Cardiac muscle cell (in vitro differentiated cells and primary cell): ENCODE measurements around the gene CRELD2. TPM values are rescaled to one million over a fixed set of nuclear protein-coding genes. Genes with fewer than 3 reads are reported as not detected.

Experiments used
- DNase-seq, 2 donors: peaks; one replicate each; pipeline versions ENCODE4 v3.0.0 to v3.0.0-alpha.2; 2010 to 2017; ENCODE audit warnings: low read depth in 1 of 2, low spot score in 1 of 2
- H3K27ac ChIP-seq: fragments of 200-600 bp; sonication (generic); 2 replicates; pipeline ENCODE4 v1.5.1; 2016
- H3K27me3 ChIP-seq: fragments of 200-600 bp; sonication (generic); 2 replicates; pipeline ENCODE4 v1.6.0; 2016; ENCODE audit warnings: control low read depth
- H3K36me3 ChIP-seq: fragments of 200-600 bp; sonication (generic); 2 replicates; pipeline ENCODE4 v1.5.1; 2016; ENCODE audit warnings: control low read depth
- H3K4me1 ChIP-seq: fragments of 200-600 bp; sonication (generic); 2 replicates; pipeline ENCODE4 v1.8.1; 2017; ENCODE audit warnings: low read depth, mild to moderate bottlenecking, mixed run types
- H3K4me3 ChIP-seq: fragments of 200-600 bp; sonication (generic); 2 replicates; pipeline ENCODE4 v1.5.1; 2016; ENCODE audit warnings: mild to moderate bottlenecking
- H3K9me3 ChIP-seq: fragments of 200-600 bp; sonication (generic); 2 replicates; pipeline ENCODE4 v1.5.1; 2017; ENCODE audit warnings: low read depth, mild to moderate bottlenecking, control low read depth
- CTCF ChIP-seq: IDR thresholded peaks from 2 replicates; pipeline ENCODE4 v1.5.1; 2012; ENCODE audit warnings: low read depth, mild to moderate bottlenecking, low read length
- polyA plus RNA-seq: library from polyadenylated mRNA; unstranded; fragments of >200 nt; fragmentation: Nextera tagmentation; extraction: Ambion mirVana; gene quantifications from 2 replicates; pipeline ENCODE4 v1.2.1, GENCODE V29; 2016
- total RNA-seq: library from RNA; depleted of rRNA; stranded (reverse); fragments of >200 nt; gene quantifications from 2 replicates; pipeline ENCODE4 v1.2.3, GENCODE V29; 2016

CRELD2 gene
- total and polyA plus RNA-seq, 2 experiments from 2014 or later = 36.0 to 112 TPM

- no peak overlapping the region for H3K4me3 ChIP-seq
- H3K27me3 ChIP-seq = no peaks in the 10 kb centered on the region
- H3K4me1 ChIP-seq = no peaks in the 10 kb centered on the region
- peak in 1 of 2 donors; percentile 61 for DNase-seq
- no peak overlapping the region for H3K27ac ChIP-seq
- no peaks in the 10 kb centered on the region for H3K9me3 ChIP-seq
- no peak for TF ChIP-seq CTCF
- H3K36me3 ChIP-seq = peaks cover 4% of the 10 kb centered on the region
These were observed 15.0 kb upstream of the CRELD2 start for GRCh38 chr22:49903322-49904039.

- Histone ChIP-seq H3K4me1 (no peaks in the 10 kb centered on the region), H3K9me3 (no peaks in the 10 kb centered on the region), H3K27me3 (no peaks in the 10 kb centered on the region), H3K27ac (no peak overlapping the region), H3K36me3 (peaks cover 4% of the 10 kb centered on the region), H3K4me3 (no peak overlapping the region)
- TF ChIP-seq CTCF = no peak
- DNase-seq = no peak
These were observed 14.4 kb upstream of the CRELD2 start for GRCh38 chr22:49904040-49904369.

- Histone ChIP-seq H3K36me3 (peaks cover 4% of the 10 kb centered on the region), H3K27ac (no peak overlapping the region), H3K27me3 (no peaks in the 10 kb centered on the region), H3K4me3 (no peak overlapping the region), H3K4me1 (no peaks in the 10 kb centered on the region), H3K9me3 (no peaks in the 10 kb centered on the region)
- TF ChIP-seq CTCF = no peak
- no peak for DNase-seq
These were observed 13.0 kb upstream of the CRELD2 start for GRCh38 chr22:49905465-49905864.

GRCh38 chr22:49906071-49906798 is 12.2 kb upstream of the CRELD2 start:
- Histone ChIP-seq H3K9me3 (no peaks in the 10 kb centered on the region), H3K36me3 (peaks cover 4% of the 10 kb centered on the region), H3K27me3 (no peaks in the 10 kb centered on the region), H3K4me1 (no peaks in the 10 kb centered on the region), H3K4me3 (no peak overlapping the region), H3K27ac (no peak overlapping the region)
- no peak for DNase-seq
- no peak for TF ChIP-seq CTCF

GRCh38 chr22:49906799-49907290 is 11.6 kb upstream of the CRELD2 start:
- no peak overlapping the region for H3K4me3 ChIP-seq
- no peaks in the 10 kb centered on the region for H3K27me3 ChIP-seq
- H3K9me3 ChIP-seq = no peaks in the 10 kb centered on the region
- no peak for TF ChIP-seq CTCF
- H3K4me1 ChIP-seq = no peaks in the 10 kb centered on the region
- DNase-seq = no peak
- peaks cover 4% of the 10 kb centered on the region for H3K36me3 ChIP-seq
- H3K27ac ChIP-seq = no peak overlapping the region
